OCI-LY7 (cell line): ENCODE results near the gene DNMT3A. TPM values are rescaled to one million over a fixed set of nuclear protein-coding genes. Genes with fewer than 3 reads are reported as not detected.

Experiments used
- BruUV-seq: library from RNA; stranded (reverse); fragments of 400-500 nt; replicated peaks from 2 replicates; lab custom pipeline; 2021; lab: Mats Ljungman, UMichigan
- CTCF ChIA-PET: fragments of 300-600 bp; sonication (Branson Sonifier 250); formaldehyde crosslinking; loops from one replicate; lab custom pipeline; 2022; ENCODE audit warnings: antibody characterized with exemption; ENCODE audit not compliant: unreplicated experiment; lab: Charles Lee
- POLR2A ChIA-PET: fragments of 300-600 bp; sonication (Branson Sonifier 250); formaldehyde crosslinking; loops from one replicate; lab custom pipeline; 2022; ENCODE audit warnings: antibody characterized with exemption; lab: Charles Lee
- DNase-seq: peaks from one replicate; pipeline ENCODE4 v3.0.0-alpha.2; 2015; ENCODE audit warnings: low spot score
- H2AFZ ChIP-seq: fragments of 200-600 bp; sonication (generic), shearing (Covaris generic); 2 replicates; pipeline ENCODE4 v1.6.1; 2014; ENCODE audit warnings: mild to moderate bottlenecking, antibody characterized with exemption, low read length, moderate library complexity
- H3K27ac ChIP-seq: fragments of 200-600 bp; sonication (generic); 2 replicates; pipeline ENCODE4 v1.5.1; 2014; ENCODE audit warnings: mixed run types, low read depth, mild to moderate bottlenecking, moderate library complexity, low read length, inconsistent platforms; ENCODE audit not compliant: poor library complexity, severe bottlenecking
- H3K36me3 ChIP-seq: fragments of 200-600 bp; sonication (generic); 2 replicates; pipeline ENCODE4 v1.6.1; 2014; ENCODE audit warnings: mild to moderate bottlenecking, antibody characterized with exemption, low read length, moderate library complexity, mixed read lengths; ENCODE audit not compliant: insufficient read depth
- H3K4me1 ChIP-seq: fragments of 200-600 bp; sonication (generic); 2 replicates; pipeline ENCODE4 v1.5.1; 2014; ENCODE audit warnings: mild to moderate bottlenecking, low read length; ENCODE audit not compliant: insufficient read depth, poor library complexity, severe bottlenecking
- H3K4me2 ChIP-seq: fragments of 200-600 bp; sonication (generic); 2 replicates; pipeline ENCODE4 v1.6.1; 2014; ENCODE audit warnings: mild to moderate bottlenecking, low read length
- H3K4me3 ChIP-seq: fragments of 200-600 bp; sonication (generic); 2 replicates; pipeline ENCODE4 v1.5.1; 2014; ENCODE audit warnings: mild to moderate bottlenecking, low read depth, low read length; ENCODE audit not compliant: poor library complexity, severe bottlenecking
- H3K79me2 ChIP-seq: fragments of 200-600 bp; sonication (generic); 2 replicates; pipeline ENCODE4 v1.6.1; 2016; ENCODE audit warnings: low read depth, mild to moderate bottlenecking, low read length, moderate library complexity, mixed read lengths; ENCODE audit not compliant: insufficient read depth
- H3K9me2 ChIP-seq: fragments of 200-600 bp; sonication (generic); 2 replicates; pipeline ENCODE4 v1.6.1; 2016; ENCODE audit warnings: mild to moderate bottlenecking, low read length, mixed read lengths; ENCODE audit not compliant: insufficient read depth
- H3K9me3 ChIP-seq: fragments of 200-600 bp; sonication (generic); 2 replicates; pipeline ENCODE4 v1.6.1; 2014; ENCODE audit warnings: mild to moderate bottlenecking, mixed run types, low read length, mixed read lengths
- H4K20me1 ChIP-seq: fragments of 200-600 bp; sonication (generic); 2 replicates; pipeline ENCODE4 v1.6.1; 2014; ENCODE audit warnings: mild to moderate bottlenecking, antibody characterized with exemption, low read length, moderate library complexity, mixed read lengths; ENCODE audit not compliant: insufficient read depth
- EZH2phosphoT487 ChIP-seq: fragments of 200-600 bp; sonication (generic); IDR thresholded peaks from 2 replicates; pipeline ENCODE4 v1.6.1; 2018; ENCODE audit warnings: low read depth, borderline replicate concordance, mild to moderate bottlenecking, mixed run types, antibody characterized with exemption, low read length, moderate library complexity, mixed read lengths
- intact Hi-C: fragments of 100-400 bp; cut with micrococcal nuclease; formaldehyde crosslinking; loops from one replicate; pipeline ENCODE4 v1.10.0; 2022; ENCODE audit not compliant: unreplicated experiment
- total RNA-seq, 2 experiments: library from RNA; depleted of rRNA in 1 of 2; stranded (reverse); fragments of >200 nt in 1 of 2; shearing (Covaris generic) in 1 of 2; gene quantifications; 2 replicates each; pipeline ENCODE4 v1.2.3, GENCODE V29; 2014 to 2022
- TF ChIP-seq, protein P1 (sequence below): fragments of 200-600 bp; sonication (generic); conservative IDR thresholded peaks from 2 replicates; pipeline ENCODE4 v1.5.1; 2014; ENCODE audit warnings: mild to moderate bottlenecking, antibody characterized with exemption, low read length, moderate library complexity, mixed read lengths

DNMT3A gene
- total RNA-seq, 2 experiments from 2014 or later = 2.8 to 7.3 TPM

DNA sequence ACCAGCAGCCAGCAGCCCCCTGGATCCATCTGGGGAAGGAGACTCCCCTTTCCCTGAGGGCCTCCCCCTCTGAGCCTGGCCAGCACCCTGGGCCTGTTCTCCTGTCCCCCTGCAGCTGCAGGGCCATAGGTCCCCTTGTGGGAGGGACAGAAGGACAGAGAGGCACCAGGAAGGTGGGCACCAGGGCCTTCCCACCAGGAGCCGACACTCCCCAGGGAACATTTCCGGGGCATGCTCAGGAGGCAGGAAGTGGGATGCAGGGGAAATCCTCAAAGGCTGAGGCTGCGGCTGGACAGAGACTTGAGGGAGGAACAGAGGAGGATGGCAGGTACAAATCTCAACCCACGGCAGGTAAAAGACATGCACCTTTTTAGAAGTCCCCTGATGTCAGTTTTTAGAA, 14.4 kb upstream of the DNMT3A start:
- no peak for TF ChIP-seq EZH2phosphoT487
- TF ChIP-seq, protein P1, sequence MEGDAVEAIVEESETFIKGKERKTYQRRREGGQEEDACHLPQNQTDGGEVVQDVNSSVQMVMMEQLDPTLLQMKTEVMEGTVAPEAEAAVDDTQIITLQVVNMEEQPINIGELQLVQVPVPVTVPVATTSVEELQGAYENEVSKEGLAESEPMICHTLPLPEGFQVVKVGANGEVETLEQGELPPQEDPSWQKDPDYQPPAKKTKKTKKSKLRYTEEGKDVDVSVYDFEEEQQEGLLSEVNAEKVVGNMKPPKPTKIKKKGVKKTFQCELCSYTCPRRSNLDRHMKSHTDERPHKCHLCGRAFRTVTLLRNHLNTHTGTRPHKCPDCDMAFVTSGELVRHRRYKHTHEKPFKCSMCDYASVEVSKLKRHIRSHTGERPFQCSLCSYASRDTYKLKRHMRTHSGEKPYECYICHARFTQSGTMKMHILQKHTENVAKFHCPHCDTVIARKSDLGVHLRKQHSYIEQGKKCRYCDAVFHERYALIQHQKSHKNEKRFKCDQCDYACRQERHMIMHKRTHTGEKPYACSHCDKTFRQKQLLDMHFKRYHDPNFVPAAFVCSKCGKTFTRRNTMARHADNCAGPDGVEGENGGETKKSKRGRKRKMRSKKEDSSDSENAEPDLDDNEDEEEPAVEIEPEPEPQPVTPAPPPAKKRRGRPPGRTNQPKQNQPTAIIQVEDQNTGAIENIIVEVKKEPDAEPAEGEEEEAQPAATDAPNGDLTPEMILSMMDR = no peak
- Histone ChIP-seq H3K27ac (no peak overlapping the region), H4K20me1 (no peaks in the 10 kb centered on the region), H3K4me2 (no peak overlapping the region), H3K9me3 (no peaks in the 10 kb centered on the region), H3K4me1 (no peaks in the 10 kb centered on the region), H2AFZ (no peak overlapping the region), H3K9me2 (no peaks in the 10 kb centered on the region), H3K79me2 (no peaks in the 10 kb centered on the region), H3K4me3 (no peak overlapping the region), H3K36me3 (no peaks in the 10 kb centered on the region)
- ChIA-PET POLR2A (no interaction called here), CTCF (no interaction called here)
- DNase-seq = no peak
- intact Hi-C loops = no loop called here
- BruUV-seq = no TSS peak

DNA sequence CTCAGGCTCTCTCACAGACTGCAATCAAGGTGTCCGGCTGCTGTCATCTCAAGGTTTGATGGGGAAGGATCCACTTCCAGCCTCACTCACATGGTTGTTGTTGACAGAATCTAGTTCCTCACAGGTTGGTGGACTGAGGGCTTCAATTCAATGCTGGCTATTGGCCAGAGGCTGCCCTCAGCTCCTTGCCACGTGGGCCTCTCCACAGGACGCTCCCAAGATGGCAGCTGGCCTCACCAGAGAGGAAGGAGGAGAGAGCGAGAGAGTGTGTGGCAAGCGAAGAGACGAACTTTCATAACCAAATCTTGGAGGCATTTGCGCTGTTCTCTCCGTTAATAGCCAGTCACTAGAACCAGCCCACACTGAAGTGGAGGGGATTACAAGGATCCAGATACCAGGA, 13.5 kb upstream of the DNMT3A start:
- TF ChIP-seq EZH2phosphoT487 = no peak
- H3K79me2 ChIP-seq = no peaks in the 10 kb centered on the region
- H2AFZ ChIP-seq = no peak overlapping the region

DNA sequence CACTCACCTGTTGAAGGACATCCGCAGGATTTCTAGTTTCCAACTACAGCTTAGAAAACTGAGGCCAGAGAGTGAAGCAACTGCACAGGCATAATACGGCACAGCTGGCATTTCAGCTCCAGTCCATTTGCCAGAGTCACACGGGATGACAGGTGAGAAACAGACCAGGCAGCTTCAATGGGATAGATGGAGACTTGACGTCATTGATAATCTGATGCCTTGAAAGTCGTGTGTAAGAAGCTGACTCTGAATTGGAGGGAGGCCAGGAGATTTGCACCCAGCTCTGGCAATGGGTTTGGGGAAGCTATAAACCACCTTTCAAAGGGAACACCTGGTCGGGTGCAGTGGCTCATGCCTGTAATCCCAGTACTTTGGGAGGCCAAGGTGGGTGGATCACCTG, 12.4 kb upstream of the DNMT3A start:
- Histone ChIP-seq H4K20me1 (no peaks in the 10 kb centered on the region), H3K4me2 (no peak overlapping the region), H3K9me2 (no peaks in the 10 kb centered on the region), H3K79me2 (no peaks in the 10 kb centered on the region), H3K27ac (no peak overlapping the region), H2AFZ (no peak overlapping the region), H3K9me3 (no peaks in the 10 kb centered on the region), H3K4me3 (no peak overlapping the region), H3K4me1 (no peaks in the 10 kb centered on the region), H3K36me3 (no peaks in the 10 kb centered on the region)
- intact Hi-C loops = no loop called here
- DNase-seq = no peak
- POLR2A ChIA-PET = no interaction called here
- no peak for TF ChIP-seq EZH2phosphoT487
- TF ChIP-seq, protein P1 = no peak
- no TSS peak for BruUV-seq
- CTCF ChIA-PET = interaction anchor here (0.8 kb wide), 1 partner anchor 59 kb away, joined by 3 read pairs; no protein-coding TSS in a partner anchor

More for the DNA sequence above, 13.5 kb upstream of the DNMT3A start:
- intact Hi-C loops = no loop called here
- no peaks in the 10 kb centered on the region for H4K20me1 ChIP-seq
- H3K27ac ChIP-seq = no peak overlapping the region
- no peak for DNase-seq
- ChIA-PET POLR2A (no interaction called here), CTCF (no interaction called here)
- no peak overlapping the region for H3K4me2 ChIP-seq
- H3K4me1 ChIP-seq = no peaks in the 10 kb centered on the region
- no TSS peak for BruUV-seq
- H3K4me3 ChIP-seq = no peak overlapping the region
- no peaks in the 10 kb centered on the region for H3K36me3 ChIP-seq
- no peaks in the 10 kb centered on the region for H3K9me2 ChIP-seq
- H3K9me3 ChIP-seq = no peaks in the 10 kb centered on the region
